ENCODE results near the gene ETV4.

ETV4 gene

DNA sequence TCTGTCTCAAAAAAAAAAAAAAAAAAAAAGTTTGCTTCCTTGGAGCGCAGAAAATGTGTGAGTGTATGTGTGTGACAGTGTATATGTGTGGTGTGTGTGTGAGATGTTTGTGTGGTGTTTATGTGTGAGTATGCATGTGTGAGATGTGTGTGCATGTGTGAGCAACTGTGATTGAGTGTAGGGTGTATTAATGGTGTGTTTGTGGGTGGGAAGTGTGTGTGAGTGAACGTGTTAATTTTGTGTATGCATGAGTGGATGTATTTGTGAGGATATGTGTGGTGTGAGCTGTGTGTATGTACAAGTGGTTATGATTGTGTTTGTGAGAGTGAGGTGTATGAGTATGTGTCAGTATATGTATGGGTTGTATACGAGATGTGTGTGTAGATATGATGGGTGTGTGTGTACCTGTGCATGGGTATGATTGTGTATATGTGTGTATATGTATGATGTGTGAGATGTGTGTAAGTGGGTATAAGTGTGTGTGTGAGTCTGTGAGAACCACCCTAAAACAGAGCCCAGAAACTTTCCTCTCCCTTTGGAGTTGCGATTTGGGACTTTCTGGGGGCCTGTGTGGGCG is 22.5 kb upstream of the ETV4 start:
- no peak for TF ChIP-seq CTCF (IDR thresholded peaks at IDR 0.05)
- no peak overlapping the region for H3K27ac ChIP-seq
- H3K36me3 ChIP-seq: no peaks in the 10 kb centered on the region

GRCh38 chr17:43563600-43564594 is 17.8 kb upstream of the ETV4 start:
- no peak overlapping the region for H3K4me3 ChIP-seq (ENCODE audit: low read depth in 1 of 2, low read length in 1 of 2)
- no peaks in the 10 kb centered on the region for H3K4me1 ChIP-seq (ENCODE audit: control insufficient read depth in 1 of 2, insufficient read depth in 1 of 2, low read depth in 1 of 2, low read length in 1 of 2)
- TF ChIP-seq CTCF (IDR thresholded peaks at IDR 0.05): no peak
- H3K9me3 ChIP-seq: no peaks in the 10 kb centered on the region
- H3K27ac ChIP-seq: no peak overlapping the region
- peaks cover 54% of the 10 kb centered on the region for H3K27me3 ChIP-seq
- H3K36me3 ChIP-seq: no peaks in the 10 kb centered on the region

More for the DNA sequence above, 22.5 kb upstream of the ETV4 start:
- Histone ChIP-seq H3K4me3 (ENCODE audit: low read depth in 1 of 2, low read length in 1 of 2) (no peak overlapping the region), H3K27me3 (peaks cover 21% of the 10 kb centered on the region), H3K9me3 (no peaks in the 10 kb centered on the region), H3K4me1 (ENCODE audit: control insufficient read depth in 1 of 2, insufficient read depth in 1 of 2, low read depth in 1 of 2, low read length in 1 of 2) (no peaks in the 10 kb centered on the region)

DNA sequence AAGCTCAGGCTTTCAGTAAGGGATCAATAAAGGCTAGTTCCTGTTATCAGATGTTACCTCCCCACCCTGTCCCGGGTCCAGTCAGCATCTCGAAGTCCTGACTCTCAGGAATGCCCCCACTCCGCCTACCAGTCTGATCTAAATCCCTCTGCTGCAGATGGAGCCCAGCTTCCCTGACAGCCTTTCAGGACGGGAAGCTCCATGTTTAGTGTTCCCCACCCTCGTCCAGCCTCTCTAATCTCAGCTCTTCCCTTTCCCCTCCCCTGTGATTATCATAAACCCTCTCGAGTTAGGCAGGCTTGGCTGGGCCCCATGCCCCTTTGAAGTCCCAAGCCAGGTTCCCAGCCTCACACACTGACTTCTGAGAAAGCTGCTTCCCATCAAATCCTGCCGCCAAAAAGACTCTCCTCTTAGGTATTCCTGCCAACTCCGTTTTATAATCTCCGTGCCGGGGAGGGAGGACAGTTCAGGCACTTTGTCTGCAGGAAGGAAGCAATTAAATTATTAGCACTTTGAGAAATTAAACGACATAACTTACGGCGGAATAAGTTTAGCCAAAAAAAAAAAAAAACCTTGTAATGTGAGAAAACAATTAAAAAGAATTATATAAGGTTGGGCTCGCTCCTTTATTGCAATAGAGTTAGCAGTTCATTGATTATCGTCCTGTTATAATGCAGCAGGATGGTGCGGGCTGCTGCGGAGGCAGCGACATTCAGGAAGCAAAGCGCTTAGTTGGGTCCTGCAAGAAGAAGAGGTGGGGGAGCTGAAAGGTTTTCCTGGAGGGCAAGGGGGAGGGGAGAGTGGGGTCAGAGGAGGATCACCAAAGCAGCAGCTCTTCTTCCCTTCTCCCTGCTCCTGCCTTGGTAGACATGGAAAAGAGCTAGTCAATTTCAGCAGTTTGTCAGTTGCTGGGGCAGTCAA is 16.8 kb upstream of the ETV4 start:
- no peaks in the 10 kb centered on the region for H3K9me3 ChIP-seq
- H3K27me3 ChIP-seq: peaks cover 54% of the 10 kb centered on the region
- TF ChIP-seq CTCF (IDR thresholded peaks at IDR 0.05): no peak
- H3K4me3 ChIP-seq (ENCODE audit: low read depth in 1 of 2, low read length in 1 of 2): no peak overlapping the region
- no peaks in the 10 kb centered on the region for H3K36me3 ChIP-seq
- no peaks in the 10 kb centered on the region for H3K4me1 ChIP-seq (ENCODE audit: control insufficient read depth in 1 of 2, insufficient read depth in 1 of 2, low read depth in 1 of 2, low read length in 1 of 2)
- no peak overlapping the region for H3K27ac ChIP-seq

DNA sequence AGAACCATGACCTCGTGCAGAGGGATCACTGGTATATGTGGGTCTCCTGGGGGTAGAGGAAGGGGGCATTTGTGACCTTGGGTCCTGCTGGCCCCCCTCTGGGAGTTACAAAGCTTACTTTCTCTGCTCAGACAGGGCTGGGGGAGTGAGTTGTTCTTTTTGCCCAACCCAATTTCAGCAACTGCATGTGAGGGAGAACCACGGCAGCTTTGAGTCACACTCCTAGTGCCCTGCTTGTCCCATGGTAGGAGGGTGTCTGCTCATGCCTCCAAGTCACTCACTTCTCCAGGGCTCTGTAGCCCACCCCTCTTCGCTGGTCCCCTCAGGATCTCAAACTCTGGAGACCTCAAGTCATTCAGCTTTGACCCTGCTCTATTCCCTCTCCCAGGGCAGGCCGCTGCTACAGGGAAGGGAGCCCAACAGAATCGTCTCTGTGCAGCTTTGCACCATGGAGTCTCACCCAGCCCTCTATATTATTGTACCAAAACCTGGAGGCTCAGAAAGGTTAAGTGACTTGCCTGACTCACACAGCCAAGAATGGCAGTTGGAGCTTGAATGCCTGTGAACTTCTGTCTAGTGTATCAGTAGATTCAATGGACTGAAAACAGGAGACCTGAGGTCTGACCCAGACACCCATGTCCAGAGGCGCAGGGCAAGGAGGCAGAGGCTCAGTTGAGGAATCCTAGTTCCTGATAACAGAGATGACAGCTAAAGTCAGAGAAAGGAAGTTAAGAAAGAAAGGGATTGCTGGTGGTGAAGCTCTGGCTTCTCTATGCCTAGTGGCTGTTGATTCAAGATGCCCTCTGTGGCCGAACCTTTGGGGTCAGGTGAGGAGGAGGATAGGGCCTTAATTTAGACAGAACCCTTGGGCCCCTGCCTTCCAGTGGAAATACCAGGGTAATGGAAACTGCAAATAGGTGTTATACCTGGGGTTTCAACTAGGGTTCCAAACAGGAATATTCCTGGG is 14.6 kb upstream of the ETV4 start:
- TF ChIP-seq CTCF (IDR thresholded peaks at IDR 0.05): no peak
- H3K9me3 ChIP-seq: no peaks in the 10 kb centered on the region
- peaks cover 54% of the 10 kb centered on the region for H3K27me3 ChIP-seq
- H3K4me3 ChIP-seq (ENCODE audit: low read depth in 1 of 2, low read length in 1 of 2): no peak overlapping the region
- peaks cover 6 to 7% of the 10 kb centered on the region in 2 experiments for H3K4me1 ChIP-seq (ENCODE audit: control insufficient read depth in 1 of 2, insufficient read depth in 1 of 2, low read depth in 1 of 2, low read length in 1 of 2)
- H3K27ac ChIP-seq: no peak overlapping the region
- H3K36me3 ChIP-seq: no peaks in the 10 kb centered on the region
